ENCODE data around the gene PDE8B. TPM values are rescaled to one million over a fixed set of nuclear protein-coding genes. Genes with fewer than 3 reads are reported as not detected.

PDE8B gene
- total and polyA plus RNA-seq, 4 donors, result 0.19 to 0.82 (median 0.49) TPM

DNA sequence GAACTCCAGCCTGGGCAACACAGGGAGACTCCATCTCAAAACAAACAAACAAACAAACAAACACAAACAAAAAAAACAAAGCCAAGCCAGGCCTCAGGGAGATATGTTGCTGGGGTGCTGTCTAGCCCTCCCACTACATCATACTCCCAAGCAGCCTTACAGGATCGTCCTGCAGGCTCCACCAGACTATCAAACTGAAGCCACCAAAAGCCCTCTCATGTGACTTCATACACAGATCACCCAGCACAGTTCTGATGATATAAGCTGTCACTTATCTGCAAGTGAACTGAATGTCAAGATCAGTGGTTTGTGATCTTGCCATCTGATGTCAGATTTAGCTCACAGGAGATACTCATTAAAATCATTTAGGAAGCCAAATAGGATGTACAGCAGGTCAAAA, 238.4 kb downstream of the PDE8B start:
- no peak overlapping the region for H3K27ac ChIP-seq (ENCODE audit: low read depth in 1 of 2, low read length in 2 of 2)
- WGBS, result 97% methylated on average over 1 of the region's 1 CpG
- no peak overlapping the region for H3K9ac ChIP-seq (ENCODE audit: low read depth in 1 of 2, low read length in 2 of 2)
- TF ChIP-seq HNF4G (IDR thresholded peaks at IDR 0.05) (no peak), FOXA1 (IDR thresholded peaks at IDR 0.05) (no peak), RAD21 (IDR thresholded peaks at IDR 0.05) (no peak), RXRA (IDR thresholded peaks at IDR 0.05) (no peak), JUND (IDR thresholded peaks at IDR 0.05) (no peak), SP1 (IDR thresholded peaks at IDR 0.05) (no peak), HNF4A (conservative IDR thresholded peaks at IDR 0.05) (no peak), TAF1 (conservative IDR thresholded peaks at IDR 0.05) (no peak), YY1 (IDR thresholded peaks at IDR 0.05) (no peak), NR2F2 (IDR thresholded peaks at IDR 0.05) (no peak)
- TF ChIP-seq, protein P1, sequence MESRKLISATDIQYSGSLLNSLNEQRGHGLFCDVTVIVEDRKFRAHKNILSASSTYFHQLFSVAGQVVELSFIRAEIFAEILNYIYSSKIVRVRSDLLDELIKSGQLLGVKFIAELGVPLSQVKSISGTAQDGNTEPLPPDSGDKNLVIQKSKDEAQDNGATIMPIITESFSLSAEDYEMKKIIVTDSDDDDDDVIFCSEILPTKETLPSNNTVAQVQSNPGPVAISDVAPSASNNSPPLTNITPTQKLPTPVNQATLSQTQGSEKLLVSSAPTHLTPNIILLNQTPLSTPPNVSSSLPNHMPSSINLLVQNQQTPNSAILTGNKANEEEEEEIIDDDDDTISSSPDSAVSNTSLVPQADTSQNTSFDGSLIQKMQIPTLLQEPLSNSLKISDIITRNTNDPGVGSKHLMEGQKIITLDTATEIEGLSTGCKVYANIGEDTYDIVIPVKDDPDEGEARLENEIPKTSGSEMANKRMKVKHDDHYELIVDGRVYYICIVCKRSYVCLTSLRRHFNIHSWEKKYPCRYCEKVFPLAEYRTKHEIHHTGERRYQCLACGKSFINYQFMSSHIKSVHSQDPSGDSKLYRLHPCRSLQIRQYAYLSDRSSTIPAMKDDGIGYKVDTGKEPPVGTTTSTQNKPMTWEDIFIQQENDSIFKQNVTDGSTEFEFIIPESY (IDR thresholded peaks at IDR 0.05), result no peak
- TF ChIP-seq, protein P2, sequence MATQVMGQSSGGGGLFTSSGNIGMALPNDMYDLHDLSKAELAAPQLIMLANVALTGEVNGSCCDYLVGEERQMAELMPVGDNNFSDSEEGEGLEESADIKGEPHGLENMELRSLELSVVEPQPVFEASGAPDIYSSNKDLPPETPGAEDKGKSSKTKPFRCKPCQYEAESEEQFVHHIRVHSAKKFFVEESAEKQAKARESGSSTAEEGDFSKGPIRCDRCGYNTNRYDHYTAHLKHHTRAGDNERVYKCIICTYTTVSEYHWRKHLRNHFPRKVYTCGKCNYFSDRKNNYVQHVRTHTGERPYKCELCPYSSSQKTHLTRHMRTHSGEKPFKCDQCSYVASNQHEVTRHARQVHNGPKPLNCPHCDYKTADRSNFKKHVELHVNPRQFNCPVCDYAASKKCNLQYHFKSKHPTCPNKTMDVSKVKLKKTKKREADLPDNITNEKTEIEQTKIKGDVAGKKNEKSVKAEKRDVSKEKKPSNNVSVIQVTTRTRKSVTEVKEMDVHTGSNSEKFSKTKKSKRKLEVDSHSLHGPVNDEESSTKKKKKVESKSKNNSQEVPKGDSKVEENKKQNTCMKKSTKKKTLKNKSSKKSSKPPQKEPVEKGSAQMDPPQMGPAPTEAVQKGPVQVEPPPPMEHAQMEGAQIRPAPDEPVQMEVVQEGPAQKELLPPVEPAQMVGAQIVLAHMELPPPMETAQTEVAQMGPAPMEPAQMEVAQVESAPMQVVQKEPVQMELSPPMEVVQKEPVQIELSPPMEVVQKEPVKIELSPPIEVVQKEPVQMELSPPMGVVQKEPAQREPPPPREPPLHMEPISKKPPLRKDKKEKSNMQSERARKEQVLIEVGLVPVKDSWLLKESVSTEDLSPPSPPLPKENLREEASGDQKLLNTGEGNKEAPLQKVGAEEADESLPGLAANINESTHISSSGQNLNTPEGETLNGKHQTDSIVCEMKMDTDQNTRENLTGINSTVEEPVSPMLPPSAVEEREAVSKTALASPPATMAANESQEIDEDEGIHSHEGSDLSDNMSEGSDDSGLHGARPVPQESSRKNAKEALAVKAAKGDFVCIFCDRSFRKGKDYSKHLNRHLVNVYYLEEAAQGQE (IDR thresholded peaks at IDR 0.05), result no peak
- TF ChIP-seq, protein P3, sequence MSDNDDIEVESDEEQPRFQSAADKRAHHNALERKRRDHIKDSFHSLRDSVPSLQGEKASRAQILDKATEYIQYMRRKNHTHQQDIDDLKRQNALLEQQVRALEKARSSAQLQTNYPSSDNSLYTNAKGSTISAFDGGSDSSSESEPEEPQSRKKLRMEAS (IDR thresholded peaks at IDR 0.05), result no peak
- TF ChIP-seq, protein P4, sequence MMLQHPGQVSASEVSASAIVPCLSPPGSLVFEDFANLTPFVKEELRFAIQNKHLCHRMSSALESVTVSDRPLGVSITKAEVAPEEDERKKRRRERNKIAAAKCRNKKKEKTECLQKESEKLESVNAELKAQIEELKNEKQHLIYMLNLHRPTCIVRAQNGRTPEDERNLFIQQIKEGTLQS (IDR thresholded peaks at IDR 0.05), result no peak
- no peak for DNase-seq (ENCODE audit: low spot score)
- no peaks in the 10 kb centered on the region for H3K4me1 ChIP-seq (ENCODE audit: control insufficient read depth in 4 of 4, insufficient read depth in 4 of 4, low read length in 3 of 4)
- peaks cover 5 to 14% (median 8%) of the 10 kb centered on the region in 4 donors for H3K36me3 ChIP-seq (ENCODE audit: control insufficient read depth in 4 of 4, insufficient read depth in 3 of 4, low read depth in 1 of 4, low read length in 3 of 4)
- no peaks in the 10 kb centered on the region for H3K9me3 ChIP-seq (ENCODE audit: control insufficient read depth in 4 of 4, low read length in 3 of 4)
- no peaks in the 10 kb centered on the region for H3K27me3 ChIP-seq (ENCODE audit: control insufficient read depth in 4 of 4, insufficient read depth in 4 of 4, low read length in 3 of 4)
- no peak overlapping the region for H3K4me3 ChIP-seq (ENCODE audit: low read depth in 1 of 3, low read length in 3 of 3)

DNA sequence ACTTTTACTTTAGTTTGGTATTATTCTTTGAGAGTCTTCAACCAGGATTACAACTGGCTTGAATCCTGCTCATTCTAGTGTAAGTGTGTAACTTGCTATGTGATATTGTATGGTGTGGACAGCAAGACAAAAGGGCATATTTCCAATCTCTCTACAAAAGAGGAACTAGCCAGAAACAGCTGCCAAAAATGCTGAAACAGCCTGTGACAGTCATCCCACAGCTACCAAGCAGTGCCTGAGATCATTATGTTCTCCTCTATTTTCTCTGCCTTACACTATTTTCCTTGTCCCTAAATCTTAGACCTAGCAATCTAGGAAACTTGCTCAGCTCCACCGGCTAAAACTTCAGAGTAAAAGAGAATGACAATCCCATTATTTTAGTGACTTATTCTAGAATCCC, 238.8 kb downstream of the PDE8B start:
- H3K4me3 ChIP-seq (ENCODE audit: low read depth in 1 of 3, low read length in 3 of 3), result no peak overlapping the region
- H3K9ac ChIP-seq (ENCODE audit: low read depth in 1 of 2, low read length in 2 of 2), result no peak overlapping the region
- no peak for TF ChIP-seq TAF1 (conservative IDR thresholded peaks at IDR 0.05)
- TF ChIP-seq JUND (IDR thresholded peaks at IDR 0.05), result no peak
- TF ChIP-seq RAD21 (IDR thresholded peaks at IDR 0.05), result no peak
- TF ChIP-seq, protein P4 (IDR thresholded peaks at IDR 0.05), result no peak
- no peak overlapping the region for H3K27ac ChIP-seq (ENCODE audit: low read depth in 1 of 2, low read length in 2 of 2)
- DNase-seq (ENCODE audit: low spot score), result no peak
- H3K36me3 ChIP-seq (ENCODE audit: control insufficient read depth in 4 of 4, insufficient read depth in 3 of 4, low read depth in 1 of 4, low read length in 3 of 4), result peaks cover 5 to 14% (median 9%) of the 10 kb centered on the region in 4 donors
- H3K27me3 ChIP-seq (ENCODE audit: control insufficient read depth in 4 of 4, insufficient read depth in 4 of 4, low read length in 3 of 4), result no peaks in the 10 kb centered on the region
- no peaks in the 10 kb centered on the region for H3K4me1 ChIP-seq (ENCODE audit: control insufficient read depth in 4 of 4, insufficient read depth in 4 of 4, low read length in 3 of 4)
- 86% methylated on average over 1 of the region's 1 CpG for WGBS
- H3K9me3 ChIP-seq (ENCODE audit: control insufficient read depth in 4 of 4, low read length in 3 of 4), result no peaks in the 10 kb centered on the region
